Activated CD8-positive, alpha-beta memory T cell treated with anti-CD3 and anti-CD28 coated beads, Interleukin-2, amount 50 U/mL, for 1 hour (primary cell): ENCODE measurements around the gene SLC22A1.
"Not testable (repeated sequence)": the region's sequence is repeated elsewhere in the genome, so short reads cannot be mapped to it uniquely, and the experiment has no call there.

ENCODE experiments used
- DNase-seq: peaks from one replicate; pipeline ENCODE4 v3.0.0-alpha.2; 2020; ENCODE audit errors: extremely low read depth

The SLC22A1 gene

GRCh38 chr6:160124007-160124406, 2.4 kb downstream of the SLC22A1 start:
- DNase-seq = no peak

GRCh38 chr6:160124605-160125004, 3.0 kb downstream of the SLC22A1 start:
- no peak for DNase-seq

DNA sequence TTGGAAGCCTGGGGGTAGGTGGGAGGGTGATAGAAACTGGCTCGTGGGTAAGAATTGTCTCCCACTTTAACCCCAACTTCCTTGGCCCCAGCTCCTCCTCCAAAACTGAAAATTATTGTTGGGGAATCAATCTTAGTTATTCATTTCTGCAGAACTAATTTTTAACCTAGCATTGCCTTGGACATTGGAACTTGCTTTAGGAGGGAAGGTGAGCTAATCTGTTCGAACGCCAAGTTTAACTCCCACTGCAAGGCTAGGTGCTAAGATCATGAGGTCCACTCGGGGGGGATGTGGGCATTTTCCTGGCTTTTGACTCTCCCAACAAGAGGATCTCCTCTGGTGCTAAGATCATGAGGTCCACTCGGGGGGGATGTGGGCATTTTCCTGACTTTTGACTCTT, 3.5 kb downstream of the SLC22A1 start:
- DNase-seq = not testable (repeated sequence)

- no peak for DNase-seq
Observed at GRCh38 chr6:160127270-160128124, 5.9 kb downstream of the SLC22A1 start.

DNA sequence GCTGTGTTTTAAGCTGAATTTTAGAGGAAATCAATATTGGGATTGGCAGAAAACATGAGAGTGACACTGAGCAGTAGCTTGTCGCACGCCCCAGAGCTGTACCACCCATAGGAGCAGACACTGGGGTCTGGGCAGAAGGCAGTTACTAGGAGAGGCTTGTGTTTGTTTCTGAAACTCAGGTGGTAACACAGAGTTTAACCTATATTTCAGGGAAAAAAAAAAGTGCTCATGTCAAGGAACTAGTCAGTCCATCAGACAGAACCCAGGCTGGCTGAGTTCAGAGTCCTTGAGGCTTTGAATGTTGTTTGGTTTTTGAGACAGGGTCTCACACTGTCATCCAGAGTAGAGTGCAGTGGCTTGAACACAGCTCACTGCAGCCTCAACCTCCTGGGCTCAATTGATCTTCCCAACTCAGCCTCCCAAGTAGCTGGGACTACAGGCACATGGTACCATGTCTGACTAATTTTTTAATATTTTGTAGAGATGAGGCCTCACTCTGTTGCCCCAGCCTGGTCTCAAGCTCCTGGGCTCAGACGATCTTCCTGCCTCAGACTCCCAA, 6.6 kb downstream of the SLC22A1 start:
- DNase-seq = no peak

GRCh38 chr6:160128879-160129516, 7.4 kb downstream of the SLC22A1 start:
- DNase-seq = no peak

DNA sequence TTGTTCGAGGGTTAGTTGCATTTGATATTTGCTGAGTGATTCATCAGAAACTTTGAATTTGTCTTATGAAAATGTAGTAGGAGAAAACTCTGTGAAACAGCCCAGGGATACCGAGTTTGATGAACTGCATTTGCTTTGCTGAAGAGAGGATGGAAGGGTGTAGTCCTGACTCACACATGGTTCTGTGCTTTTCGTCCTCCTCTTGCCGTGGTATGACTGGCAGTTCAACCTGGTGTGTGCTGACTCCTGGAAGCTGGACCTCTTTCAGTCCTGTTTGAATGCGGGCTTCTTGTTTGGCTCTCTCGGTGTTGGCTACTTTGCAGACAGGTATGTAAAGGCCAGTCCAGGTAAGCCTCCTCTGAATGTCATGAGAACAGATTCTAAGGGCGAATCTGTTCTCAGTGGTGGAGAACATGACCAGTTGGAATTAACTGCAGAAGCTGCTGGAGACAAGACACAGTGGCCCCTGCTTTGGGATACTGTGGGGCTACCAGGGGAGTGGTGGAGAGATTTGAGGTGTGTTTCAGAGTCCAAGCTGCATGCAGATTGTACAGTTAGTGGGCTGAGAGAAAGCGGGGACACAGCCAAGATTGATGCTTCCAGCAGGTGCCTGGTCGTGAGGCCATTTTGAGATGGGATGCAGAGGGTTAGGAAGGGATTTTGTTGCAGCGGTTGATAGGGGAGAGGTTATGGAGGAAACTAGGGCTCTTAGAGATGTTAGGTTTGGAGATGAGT, 8.4 kb downstream of the SLC22A1 start:
- no peak for DNase-seq

DNA sequence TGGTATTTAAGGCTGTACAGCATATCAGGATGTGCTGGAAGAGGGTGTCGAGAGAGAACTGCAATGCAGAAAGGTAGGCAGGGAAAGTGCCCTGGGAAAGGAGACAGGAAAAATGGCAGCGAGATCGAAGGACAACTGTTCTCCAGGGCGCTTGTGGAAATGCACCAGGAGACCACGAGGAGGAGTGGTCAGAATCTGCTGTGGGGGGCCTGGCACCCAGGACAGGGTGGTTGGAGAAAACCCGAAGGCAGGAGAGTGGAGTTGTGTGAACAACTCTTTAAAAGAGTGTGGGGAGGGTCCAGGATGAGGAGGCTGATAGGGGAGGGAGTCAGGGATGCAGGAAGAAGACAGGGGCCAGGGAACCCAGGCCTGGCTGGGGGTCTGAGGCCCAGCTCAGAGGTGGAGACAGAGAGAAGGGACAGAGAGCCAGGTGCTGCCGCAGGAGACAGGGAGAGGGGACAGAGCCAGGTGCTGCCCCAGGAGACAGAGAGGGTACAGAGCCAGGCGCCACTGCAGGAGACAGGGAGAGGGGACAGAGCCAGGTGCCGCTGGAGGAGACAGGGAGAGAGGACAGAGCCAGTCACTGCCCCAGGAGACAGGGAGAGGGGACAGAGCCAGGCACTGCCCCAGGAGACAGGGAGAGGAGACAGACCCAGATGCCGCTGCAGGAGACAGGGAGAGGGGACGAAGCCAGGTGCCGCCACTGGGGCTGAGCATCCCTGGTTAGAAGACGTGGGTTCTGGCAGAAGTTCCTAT, 9.3 kb downstream of the SLC22A1 start:
- no peak for DNase-seq

DNA sequence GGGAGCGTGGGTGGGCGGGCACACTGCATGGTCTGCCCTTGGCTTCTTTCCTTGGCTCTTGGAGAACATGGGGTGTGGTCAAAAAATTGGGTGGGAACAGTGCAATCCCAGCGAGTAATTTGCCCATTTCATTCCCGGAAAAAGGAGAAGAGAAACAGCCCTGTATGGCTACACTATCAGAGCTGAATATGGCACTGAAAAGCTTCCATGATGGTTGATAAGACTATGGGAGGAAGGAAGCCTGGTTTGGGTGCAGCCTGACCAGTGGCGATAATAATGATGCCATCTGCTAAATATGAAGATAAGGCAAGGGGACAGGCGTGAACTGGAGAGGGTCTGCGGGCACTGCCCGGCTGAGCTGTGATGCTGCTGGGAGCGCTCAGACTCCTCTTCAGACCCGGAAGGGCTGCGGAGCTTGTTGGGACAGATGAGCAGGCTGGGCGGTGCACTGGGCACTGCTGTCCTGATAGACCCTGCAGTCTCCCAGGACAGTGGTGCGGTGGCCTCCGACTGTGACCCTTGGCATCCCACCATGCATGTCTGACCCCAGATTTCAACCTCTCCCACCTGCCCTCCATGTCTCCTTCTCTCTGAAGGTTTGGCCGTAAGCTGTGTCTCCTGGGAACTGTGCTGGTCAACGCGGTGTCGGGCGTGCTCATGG, 10.2 kb downstream of the SLC22A1 start:
- no peak for DNase-seq

DNA sequence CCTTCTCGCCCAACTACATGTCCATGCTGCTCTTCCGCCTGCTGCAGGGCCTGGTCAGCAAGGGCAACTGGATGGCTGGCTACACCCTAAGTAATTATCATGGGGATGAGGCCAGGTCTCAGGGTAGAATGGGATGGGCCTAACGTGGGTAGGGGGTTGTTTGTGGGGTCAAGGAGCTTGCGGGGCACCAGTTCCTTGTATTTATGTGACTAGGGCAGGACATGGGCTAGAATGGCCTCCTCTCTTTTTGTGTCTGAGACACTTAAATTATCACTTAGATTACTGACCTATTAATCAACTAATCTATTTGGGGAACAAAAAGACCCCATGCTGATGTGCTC, 10.7 kb downstream of the SLC22A1 start:
- no peak for DNase-seq

DNA sequence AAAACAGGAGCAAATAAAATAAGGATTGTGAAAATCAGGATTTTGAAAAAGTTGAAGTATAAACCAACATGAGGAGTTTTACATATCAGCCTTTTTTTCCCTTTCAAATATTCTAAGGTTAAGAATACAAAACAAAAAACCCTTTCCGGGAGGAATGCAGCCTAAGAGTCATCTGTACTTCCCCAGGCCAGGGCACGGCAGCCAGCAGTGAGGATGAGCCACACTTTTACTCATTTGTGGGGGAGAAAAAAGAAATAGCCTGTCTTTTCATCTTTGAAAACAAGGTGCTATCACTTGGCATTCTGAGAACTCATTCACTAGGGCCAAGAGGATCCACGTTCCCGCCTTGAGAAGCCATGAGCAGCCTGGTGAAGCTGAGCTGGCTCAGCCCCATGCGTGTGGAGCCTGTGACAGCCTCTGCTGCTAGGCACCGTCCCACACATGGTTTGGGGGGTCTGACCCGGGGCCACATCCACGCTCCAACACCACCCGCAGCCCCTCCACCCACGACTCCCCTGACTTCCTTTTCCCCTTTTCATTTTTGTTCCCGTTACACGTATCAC, 11.2 kb downstream of the SLC22A1 start:
- DNase-seq = no peak

DNA sequence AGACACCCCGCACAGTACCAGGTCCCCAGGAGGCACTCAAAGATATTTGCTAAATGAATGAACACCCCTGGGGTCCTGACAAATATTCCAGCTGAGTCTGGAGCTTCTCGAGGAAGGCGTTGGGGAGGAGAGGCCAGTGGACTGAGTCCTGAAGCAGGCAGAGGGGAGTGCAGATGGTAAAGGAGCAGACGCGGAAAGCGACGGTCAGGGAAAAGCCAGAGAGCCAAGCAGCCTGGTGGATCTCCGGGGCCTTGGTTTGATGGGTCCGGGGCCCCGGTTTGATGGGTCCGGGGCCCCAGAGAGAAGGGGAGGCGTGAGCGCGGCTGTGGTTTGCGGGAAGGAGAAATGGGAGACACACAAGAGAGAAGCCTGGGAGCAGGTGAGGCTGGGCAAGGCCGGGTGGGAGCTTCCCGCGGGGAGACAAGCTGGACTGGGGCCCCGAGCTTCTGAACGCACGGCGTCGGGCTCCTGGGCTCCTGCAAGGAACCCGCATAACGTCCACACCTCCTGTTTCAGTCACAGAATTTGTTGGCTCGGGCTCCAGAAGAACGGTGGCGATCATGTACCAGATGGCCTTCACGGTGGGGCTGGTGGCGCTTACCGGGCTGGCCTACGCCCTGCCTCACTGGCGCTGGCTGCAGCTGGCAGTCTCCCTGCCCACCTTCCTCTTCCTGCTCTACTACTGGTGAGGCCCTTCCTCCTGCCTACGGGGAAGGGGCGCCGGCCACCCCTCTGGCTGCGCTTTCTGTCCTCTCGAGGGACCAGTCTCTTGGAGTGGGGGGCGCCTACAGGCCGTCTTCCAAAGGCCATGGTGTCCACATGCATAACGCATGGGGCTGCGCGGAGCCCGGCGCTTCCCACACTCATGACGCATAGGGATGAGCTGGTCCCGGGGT, 12.1 kb downstream of the SLC22A1 start:
- no peak for DNase-seq

DNA sequence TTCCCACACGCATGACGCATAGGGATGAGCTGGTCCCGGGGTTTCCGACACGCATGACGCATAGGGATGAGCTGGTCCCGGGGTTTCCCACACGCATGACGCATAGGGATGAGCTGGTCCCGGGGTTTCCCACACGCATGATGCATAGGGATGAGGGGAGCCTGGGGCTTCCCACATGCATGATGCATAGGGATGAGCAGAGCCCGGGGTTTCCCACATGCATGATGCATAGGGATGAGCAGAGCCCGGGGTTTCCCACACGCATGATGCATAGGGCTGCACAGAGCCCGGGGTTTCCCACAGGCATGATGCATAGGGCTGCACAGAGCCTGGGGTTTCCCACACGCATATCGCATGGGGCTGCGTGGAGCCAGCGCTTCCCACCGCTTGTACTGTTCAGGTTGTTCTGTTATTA, 12.7 kb downstream of the SLC22A1 start:
- not testable (repeated sequence) for DNase-seq

DNA sequence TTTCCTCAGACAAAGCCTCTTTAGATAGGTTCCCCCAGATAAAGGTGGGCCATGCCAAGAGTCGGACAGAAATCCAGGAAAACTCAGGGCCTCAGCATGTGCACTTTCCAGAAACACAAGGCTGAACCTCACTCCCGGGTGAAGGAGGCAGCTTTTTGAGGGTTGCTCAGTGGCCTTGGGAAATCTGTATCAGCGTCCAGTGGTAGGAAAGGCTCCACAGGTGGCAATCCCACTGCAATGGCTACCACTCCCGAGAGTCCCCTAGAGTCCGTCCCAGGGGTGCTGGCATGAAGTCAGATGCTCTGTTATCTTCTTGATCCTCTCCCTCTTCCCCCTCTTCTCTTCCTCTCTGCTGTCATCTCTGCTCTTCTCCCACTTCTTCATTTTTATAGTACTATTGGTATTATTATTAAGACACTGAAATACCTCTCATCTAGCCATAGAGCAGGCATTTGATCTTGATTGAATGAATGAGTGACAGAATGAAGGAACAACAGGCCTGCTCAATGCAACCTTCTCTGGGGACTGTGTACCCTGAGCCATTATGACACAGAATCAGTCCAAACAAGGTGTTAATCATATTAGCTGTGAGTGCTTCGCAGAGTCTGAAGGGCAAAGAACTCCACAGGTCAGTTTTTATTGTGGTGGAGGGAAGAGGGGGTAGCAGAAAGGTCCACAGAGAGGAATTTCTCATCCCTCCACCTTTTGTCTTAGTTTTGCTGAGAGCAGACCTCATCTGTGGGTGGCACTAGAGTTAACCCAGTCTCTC, 13.3 kb downstream of the SLC22A1 start:
- DNase-seq = no peak

DNA sequence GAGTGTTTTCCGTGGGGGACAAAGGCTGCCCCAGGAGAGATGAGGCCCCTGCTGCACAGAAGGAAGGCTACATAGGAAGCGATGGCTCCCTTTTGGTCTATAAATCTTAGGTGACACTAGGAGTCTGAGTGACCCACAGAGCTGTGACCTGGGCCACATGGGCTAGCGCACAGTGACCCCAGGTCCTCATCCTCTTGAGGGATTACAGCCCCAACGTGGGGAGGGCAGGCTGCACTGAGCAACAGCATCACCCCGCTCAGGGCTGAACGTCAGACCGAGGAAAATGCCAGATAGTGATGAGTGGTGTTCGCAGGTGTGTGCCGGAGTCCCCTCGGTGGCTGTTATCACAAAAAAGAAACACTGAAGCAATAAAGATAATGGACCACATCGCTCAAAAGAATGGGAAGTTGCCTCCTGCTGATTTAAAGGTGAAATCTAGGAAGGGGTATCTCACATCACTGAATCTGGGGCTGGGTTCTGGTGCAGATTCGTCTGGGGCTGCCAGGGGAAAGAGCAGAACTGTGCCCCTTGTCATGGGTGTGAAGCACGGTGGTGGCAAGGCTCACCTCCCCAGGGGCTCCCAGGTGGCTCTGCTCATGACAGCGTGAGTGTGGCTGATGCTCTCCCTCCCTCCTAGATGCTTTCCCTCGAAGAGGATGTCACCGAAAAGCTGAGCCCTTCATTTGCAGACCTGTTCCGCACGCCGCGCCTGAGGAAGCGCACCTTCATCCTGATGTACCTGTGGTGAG, 14.5 kb downstream of the SLC22A1 start:
- no peak for DNase-seq

DNA sequence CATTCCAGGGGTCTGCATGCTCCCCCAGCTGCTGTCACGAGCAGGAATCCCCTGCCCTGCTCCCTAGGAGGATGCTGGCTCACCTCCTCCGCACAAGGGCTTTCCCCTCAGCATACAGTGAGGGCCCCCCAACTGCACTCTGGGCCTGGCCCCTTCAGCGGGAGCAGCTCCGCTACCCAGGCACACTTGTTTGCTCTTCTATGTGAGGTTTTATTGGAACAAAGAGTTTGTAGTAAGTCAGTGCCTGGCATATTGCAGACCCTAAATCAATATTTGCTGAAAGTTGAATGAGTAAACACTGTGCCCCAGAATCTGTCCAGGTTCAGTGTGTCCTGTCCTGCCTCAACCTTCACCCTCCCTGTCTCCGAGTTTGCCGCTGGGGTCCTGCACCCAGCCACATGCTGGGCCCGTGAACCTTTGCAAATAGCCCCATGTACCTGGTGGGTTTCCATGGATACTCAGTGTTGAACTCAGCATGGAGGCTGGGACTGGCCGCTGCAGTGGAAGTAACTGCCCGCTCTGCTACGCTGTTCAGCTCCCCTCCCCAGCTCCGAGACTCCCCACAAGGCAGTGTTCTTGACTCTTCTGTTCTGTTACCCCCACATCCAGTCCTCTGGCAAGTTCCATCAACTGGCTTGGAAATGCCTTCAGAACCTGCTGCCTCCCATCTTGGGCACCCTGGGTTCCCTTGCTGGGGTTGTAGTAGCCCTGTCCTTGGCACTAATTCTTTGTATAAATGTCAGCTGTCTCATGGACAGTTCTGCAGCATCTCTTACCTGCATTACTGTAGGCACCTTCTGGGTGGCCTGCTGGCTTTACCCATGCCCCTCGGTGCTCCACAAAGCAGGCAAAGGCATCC, 15.7 kb downstream of the SLC22A1 start:
- no peak for DNase-seq
